Fibroblast of skin of right biceps (primary cell): ENCODE data around the gene SETBP1.
A peak's percentile ranks its signal among the peaks of the same experiment; 100 is the strongest.

Experiments
- DNase-seq: peaks from one replicate; pipeline ENCODE4 v3.0.0-alpha.2; 2013

Gene SETBP1

DNA sequence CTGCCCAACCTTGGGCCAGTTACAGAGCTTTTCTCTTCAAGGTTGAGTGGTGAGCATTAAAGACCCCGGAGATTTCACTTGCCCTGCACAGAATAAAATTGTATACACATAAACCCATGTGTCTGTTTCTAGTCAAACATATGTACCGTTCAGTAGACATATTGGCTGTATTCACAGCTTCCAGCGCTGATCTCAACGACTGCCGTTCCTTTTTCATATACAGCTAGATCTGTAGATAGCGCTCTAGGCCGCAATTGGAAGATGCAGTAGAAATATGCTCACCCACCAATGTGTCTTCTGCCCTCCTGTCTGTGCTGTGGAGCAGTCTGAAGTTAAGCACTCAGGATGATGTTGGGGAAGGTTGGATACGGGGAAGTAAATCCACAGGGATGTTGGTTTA is 317.7 kb downstream of the SETBP1 start:
- no peak for DNase-seq

DNA sequence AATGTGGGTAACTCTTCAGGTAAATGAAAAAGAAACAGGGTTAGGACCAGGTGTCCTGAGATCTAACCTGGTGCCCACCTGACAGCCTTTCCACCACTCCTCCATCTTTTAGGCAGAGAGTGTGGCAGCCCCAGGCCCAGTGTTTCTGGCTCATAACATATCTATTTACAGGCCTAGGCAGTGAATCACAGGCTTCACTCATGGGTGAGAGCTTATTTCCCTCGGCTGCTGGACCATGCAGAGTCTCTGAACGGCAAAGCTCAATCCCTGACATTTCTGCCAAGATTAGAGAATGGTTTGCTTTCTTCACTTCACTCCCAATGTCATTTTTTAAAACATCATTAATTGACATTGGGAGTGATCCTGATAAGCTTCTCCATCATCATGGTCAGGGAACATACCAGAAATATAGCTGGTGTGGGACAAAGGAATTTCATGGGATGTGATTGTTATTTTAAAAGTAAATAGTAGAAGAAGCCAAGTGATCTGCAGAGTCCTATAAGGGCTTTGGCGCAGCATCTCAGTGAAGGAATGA is 323.9 kb downstream of the SETBP1 start:
- DNase-seq = peak; percentile 41

DNA sequence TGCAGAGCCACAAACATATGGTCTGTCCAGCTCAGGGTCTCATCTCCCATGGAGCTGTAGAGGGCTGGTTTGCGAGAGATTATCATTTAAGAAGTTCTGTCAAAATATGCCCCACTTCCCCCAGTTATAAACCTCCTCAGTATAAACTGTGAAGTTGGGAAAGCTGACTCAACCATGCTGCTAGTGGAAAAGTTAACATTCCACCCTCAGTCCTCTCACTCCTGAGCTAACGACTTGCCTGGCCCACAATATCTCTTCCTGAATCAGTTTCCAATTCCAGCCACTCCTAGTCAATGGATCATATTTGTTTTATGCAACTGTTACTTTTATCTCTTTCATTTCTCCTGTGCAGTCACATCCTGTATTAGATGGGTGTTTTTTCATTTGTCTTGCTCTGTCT is 326.2 kb downstream of the SETBP1 start:
- DNase-seq = peak; percentile 60

- peak; percentile 65 for DNase-seq
These were observed 326.8 kb downstream of the SETBP1 start for GRCh38 chr18:45007531-45007930.

DNA sequence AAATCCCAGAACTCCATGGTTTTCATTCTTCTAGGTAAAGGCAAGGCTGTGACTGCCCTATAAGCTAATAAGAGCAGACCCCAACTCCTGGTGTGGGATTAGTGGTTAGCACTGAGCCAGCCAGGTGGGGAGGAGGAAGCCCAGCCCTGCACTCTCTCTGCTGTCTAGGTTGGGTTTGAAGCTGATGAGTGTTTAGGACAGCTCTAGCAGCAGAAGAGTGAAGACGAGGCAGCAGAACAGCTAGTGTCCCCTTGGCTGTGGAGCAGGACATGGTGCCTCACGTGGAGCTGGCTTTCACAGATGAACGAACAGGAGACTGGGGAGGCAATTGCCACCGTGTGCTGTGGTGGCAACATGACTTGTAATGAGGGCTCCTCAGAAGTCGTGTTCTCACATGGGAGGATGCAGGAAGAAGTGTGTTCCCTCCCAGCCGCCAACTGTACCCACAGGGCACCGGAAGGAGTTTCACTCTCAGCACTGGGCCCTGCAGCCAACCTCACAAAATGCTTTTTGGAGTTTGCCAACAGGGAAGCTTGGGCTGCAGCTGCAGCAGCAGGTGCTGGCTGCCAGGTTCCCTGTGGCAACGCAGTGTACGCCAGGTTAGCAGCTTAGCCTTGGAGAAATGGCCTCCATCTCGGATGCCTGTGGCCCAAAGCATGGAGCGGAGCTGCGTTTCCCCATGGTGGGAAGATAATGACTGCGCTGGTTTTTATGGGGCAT is 328.2 kb downstream of the SETBP1 start:
- DNase-seq = no peak

- no peak for DNase-seq
These were observed 329.1 kb downstream of the SETBP1 start for GRCh38 chr18:45009756-45010155.

DNA sequence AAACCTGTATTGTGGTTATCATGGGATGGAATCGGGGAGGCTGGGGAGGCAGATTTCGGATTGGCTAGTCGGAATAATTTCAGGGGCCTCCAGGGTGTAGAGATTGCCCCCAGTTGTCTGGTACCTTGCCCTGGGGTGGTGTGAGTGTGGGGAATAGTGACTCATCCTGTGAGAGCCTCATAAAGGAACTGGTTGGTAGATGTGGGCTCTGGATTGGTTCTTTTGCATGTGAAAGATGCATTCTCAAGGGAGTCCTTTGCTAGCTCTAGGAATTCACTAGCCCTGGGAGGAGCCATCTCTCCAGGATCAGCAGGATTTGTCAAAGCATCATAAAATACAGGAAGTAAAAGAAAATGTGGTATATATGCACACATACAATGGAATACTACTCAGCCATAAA is 331.6 kb downstream of the SETBP1 start:
- peak; percentile 40 for DNase-seq

GRCh38 chr18:45014047-45014501 is 333.4 kb downstream of the SETBP1 start:
- DNase-seq = peak; percentile 91

DNA sequence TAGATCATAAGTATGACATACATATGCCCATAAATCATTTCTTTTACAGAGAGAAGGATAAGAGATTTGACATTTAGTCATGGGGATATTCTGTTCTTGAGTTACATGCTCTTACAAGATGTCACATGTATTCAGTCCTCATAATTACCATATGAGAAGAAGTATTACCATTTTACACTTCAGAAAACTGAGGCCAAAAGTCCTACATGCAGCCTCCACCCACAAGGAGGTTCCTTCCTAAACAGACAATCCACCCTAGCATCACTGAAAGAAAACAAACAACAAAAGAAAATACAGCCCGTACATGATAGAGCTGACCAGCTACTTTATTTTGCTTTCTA is 335.1 kb downstream of the SETBP1 start:
- no peak for DNase-seq

- no peak for DNase-seq
These were observed 338.8 kb downstream of the SETBP1 start for GRCh38 chr18:45019469-45019868.

DNA sequence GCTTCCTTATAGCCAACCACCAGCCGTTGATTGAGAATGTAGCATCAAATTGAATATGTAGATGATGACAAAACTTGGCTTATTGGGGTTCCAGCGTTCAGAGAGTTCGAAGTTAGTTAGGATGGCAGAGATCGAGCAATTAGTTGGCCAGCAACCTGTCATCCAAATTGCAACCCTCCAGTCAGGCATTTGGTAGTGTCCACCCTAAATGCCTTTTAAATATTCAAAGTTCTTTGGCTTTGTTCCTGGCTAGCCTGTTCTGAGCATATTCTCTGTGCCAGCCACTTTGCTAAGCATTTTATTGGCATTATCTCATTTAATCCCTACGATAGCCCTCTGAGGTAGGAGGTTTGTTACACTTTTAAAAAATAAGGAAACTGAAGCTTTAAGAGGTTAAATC is 342.8 kb downstream of the SETBP1 start:
- DNase-seq = no peak

DNA sequence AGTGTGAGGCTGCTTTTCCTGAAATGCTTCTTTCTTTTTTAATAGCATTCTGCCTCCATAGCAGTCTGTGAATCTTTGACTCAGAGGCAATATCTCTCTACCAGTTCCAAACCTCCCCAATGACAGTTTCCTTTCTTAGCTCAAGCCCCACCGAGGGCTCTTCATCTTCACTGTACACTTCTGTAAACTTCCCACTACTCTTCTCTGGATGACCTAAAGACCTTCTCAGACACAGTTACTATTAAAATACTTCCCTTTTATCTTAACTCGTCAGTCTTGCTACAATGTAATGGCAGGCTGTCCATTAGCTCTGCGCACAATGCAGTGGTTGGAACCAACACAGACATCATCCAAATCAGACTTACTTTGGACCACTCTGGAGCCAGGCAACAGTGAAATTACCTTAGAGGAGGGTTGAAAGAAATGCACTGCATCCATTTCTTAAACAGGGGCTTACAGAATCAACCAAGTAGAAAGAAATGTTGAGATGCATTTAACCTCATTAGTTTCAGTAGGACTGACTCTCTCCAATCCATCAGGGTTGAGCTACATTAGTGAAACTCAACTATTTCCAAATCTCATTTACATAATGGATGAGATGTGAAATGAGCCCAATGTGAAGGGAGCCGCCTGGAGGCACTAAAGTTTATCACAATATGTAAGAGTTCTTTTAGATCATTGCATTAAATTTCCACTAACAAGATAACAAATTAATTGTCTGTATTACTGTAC is 343.8 kb downstream of the SETBP1 start:
- no peak for DNase-seq

- no peak for DNase-seq
These were observed 344.4 kb downstream of the SETBP1 start for GRCh38 chr18:45025089-45025450.

DNA sequence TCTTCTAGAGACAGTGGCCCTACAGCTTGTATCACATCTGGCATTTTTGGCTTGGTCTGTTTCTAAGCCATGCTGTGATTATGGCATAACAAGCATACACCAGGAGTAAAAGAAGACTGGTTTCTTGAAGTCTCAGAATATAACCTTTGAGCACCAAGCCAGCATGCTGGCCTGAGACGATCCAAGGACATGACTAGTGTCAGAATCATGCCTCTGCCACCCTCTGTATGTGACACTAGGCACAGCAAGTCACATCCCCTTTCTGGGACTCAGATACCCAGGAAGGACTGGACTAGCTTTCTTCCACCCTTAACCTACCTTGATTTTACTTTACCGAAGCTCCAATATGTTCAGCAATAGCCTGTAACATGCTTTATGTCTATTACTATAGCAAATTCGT is 345.5 kb downstream of the SETBP1 start:
- DNase-seq = no peak

GRCh38 chr18:45034179-45034578 is 353.5 kb downstream of the SETBP1 start:
- no peak for DNase-seq

GRCh38 chr18:45037618-45038017 is 356.9 kb downstream of the SETBP1 start:
- DNase-seq = peak; percentile 35

- DNase-seq = peak; percentile 69
These were observed 358.7 kb downstream of the SETBP1 start for GRCh38 chr18:45039376-45039775.

DNA sequence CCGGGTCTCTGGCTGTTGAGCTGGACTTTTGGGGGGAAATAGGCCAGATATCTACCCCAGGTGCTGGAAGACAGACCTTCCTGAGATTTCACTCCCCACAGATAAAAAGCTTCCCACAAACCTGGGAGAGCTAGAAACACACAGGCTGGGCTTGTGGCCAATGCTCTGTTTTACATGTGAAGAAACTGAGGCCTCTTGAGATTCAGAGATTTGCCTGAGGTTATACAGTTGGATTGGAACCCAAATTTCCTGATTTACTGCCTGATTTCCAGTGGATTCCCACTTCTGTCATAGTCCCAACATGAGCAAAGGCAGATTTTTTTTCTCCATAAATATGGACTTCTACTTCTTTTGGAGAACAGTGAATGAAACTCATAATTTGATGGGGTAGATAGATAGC is 360.2 kb downstream of the SETBP1 start:
- no peak for DNase-seq

DNA sequence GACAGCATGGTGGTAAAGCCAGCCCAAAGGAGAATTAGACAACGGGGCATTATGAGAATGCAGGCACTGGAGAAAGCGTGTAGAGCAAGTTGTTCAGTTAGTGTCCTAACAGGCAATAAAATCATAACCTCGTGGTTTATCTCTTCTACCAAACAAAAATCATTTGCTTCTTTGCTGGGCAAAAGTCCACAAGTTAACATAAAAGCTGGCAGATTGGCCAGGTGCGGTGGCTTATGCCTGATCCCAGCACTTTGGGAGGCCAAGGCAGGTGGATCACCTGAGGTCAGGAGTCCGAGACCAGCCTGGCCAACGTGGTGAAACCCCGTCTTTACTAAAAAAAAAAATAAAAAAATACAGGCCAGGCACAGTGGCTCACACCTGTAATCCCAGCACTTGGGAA is 364.1 kb downstream of the SETBP1 start:
- DNase-seq = no peak

DNA sequence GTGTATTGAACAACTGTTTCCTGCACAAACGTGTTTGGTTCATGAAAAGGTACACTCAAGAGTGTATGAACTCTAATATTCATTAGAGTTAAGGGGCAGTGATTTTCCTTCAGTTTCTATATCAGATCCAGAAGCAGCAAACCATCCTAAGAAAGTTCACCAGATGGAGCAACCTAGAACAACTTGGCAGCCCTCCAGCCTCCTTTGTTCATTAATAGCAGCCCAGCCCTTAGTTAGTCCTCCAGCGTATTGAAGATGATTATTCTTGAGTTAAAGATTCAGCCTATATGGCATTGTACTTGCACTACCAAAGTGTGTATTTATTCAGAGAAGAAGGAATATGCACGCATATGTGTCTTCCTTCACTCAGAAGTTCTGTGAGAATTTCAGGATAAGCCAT is 365.5 kb downstream of the SETBP1 start:
- DNase-seq = no peak

- DNase-seq = no peak
These were observed 366.3 kb downstream of the SETBP1 start for GRCh38 chr18:45046961-45047360.

DNA sequence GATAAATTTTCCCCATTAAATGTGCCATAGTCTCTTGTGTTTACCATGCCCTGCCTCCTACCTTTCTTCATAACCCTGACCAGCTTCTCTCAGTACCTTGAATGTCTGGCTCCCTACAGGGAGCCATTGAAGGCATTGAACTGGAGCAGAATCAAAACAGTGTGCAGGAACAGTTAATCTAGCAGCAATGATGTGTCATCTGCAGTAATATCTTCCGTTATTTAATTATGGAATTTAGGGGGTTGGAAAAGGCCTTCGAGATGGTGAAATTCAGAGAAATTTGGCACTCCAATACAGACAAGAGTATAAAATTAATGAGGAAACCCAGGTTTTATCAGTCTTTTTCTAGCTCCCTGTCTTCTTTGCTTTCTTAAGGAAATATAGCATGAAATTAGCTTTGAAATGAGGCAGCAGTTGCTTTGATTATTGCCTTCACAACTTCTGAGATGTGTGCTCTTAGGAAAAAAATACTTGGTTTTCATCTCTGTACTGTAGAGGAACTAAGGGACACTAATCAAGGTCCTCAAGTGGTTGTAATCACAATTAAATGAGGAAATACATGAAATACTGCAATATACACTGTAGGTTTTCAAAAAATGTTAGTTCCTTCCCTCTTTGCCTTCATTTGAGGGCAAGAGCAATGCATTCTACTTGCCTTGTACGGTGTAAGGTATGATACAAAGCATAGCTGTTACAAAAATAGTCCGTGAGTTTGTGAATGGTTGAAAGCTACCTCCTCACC is 369.1 kb downstream of the SETBP1 start:
- peak; percentile 64 for DNase-seq

- DNase-seq = peak; percentile 94
These were observed 370.3 kb downstream of the SETBP1 start for GRCh38 chr18:45050712-45051601.
